Glutamatergic neuron (in vitro differentiated cells): ENCODE data around the gene RSAD1. TPM values are rescaled to one million over a fixed set of nuclear protein-coding genes. Genes with fewer than 3 reads are reported as not detected.

ENCODE experiments used
- DNase-seq: peaks from one replicate; pipeline ENCODE4 v3.0.0; 2022
- H3K27ac Mint-ChIP-seq: one replicate; pipeline ENCODE4 v1.8.0; 2020; ENCODE audit warnings: mild to moderate bottlenecking, mixed read lengths, inconsistent platforms; ENCODE audit not compliant: unreplicated experiment
- H3K27me3 Mint-ChIP-seq: one replicate; pipeline ENCODE4 v1.8.0; 2020; ENCODE audit warnings: mild to moderate bottlenecking, moderate library complexity, mixed read lengths, inconsistent platforms; ENCODE audit not compliant: unreplicated experiment
- H3K36me3 Mint-ChIP-seq: one replicate; pipeline ENCODE4 v1.8.0; 2020; ENCODE audit warnings: mild to moderate bottlenecking, mixed read lengths, inconsistent platforms; ENCODE audit not compliant: unreplicated experiment
- H3K4me1 Mint-ChIP-seq: one replicate; pipeline ENCODE4 v1.8.0; 2020; ENCODE audit warnings: mild to moderate bottlenecking, low read depth, mixed read lengths, inconsistent platforms; ENCODE audit not compliant: unreplicated experiment
- H3K4me3 Mint-ChIP-seq: one replicate; pipeline ENCODE4 v1.8.0; 2020; ENCODE audit warnings: mild to moderate bottlenecking, mixed read lengths, inconsistent platforms; ENCODE audit not compliant: unreplicated experiment
- H3K9me3 Mint-ChIP-seq: one replicate; pipeline ENCODE4 v1.8.0; 2020; ENCODE audit warnings: mild to moderate bottlenecking, moderate library complexity, mixed read lengths, inconsistent platforms; ENCODE audit not compliant: unreplicated experiment
- CTCF ChIP-seq: fragments of 200-600 bp; sonication (generic); IDR thresholded peaks from one replicate; pipeline ENCODE4 v1.5.0; 2021; ENCODE audit not compliant: partially characterized antibody, unreplicated experiment
- total RNA-seq: library from RNA; stranded (reverse); fragmentation: NEBNext Ultra II Directional; extraction: Animal tissue kit (Norgen Biotek cat#: 25700); gene quantifications from one replicate; pipeline ENCODE4 v1.2.1, GENCODE V29; 2021; ENCODE audit not compliant: unreplicated experiment

Gene RSAD1
- total RNA-seq, 1 donor from 2014 or later = 22.0 TPM

- Mint-ChIP-seq H3K4me1 (peaks cover 6% of the 10 kb centered on the region), H3K36me3 (no peaks in the 10 kb centered on the region), H3K27me3 (no peaks in the 10 kb centered on the region), H3K4me3 (no peak overlapping the region), H3K27ac (no peak overlapping the region), H3K9me3 (no peaks in the 10 kb centered on the region)
- DNase-seq = no peak
- TF ChIP-seq CTCF = no peak
Measured at GRCh38 chr17:50524838-50525237, 46.2 kb downstream of the RSAD1 start.

GRCh38 chr17:50527155-50527762, 48.6 kb downstream of the RSAD1 start:
- TF ChIP-seq CTCF = no peak
- Mint-ChIP-seq H3K36me3 (no peaks in the 10 kb centered on the region), H3K27me3 (peaks cover 4% of the 10 kb centered on the region), H3K4me3 (no peak overlapping the region), H3K4me1 (peaks cover 3% of the 10 kb centered on the region), H3K27ac (no peak overlapping the region), H3K9me3 (no peaks in the 10 kb centered on the region)
- DNase-seq = no peak

- Mint-ChIP-seq H3K4me3 (no peak overlapping the region), H3K27me3 (peaks cover 5% of the 10 kb centered on the region), H3K36me3 (no peaks in the 10 kb centered on the region), H3K9me3 (no peaks in the 10 kb centered on the region), H3K4me1 (peaks cover 3% of the 10 kb centered on the region), H3K27ac (no peak overlapping the region)
- DNase-seq = no peak
- TF ChIP-seq CTCF = no peak
Measured at GRCh38 chr17:50527949-50528474, 49.4 kb downstream of the RSAD1 start.

- no peaks in the 10 kb centered on the region for H3K36me3 Mint-ChIP-seq
- TF ChIP-seq CTCF = no peak
- no peak overlapping the region for H3K27ac Mint-ChIP-seq
- no peak for DNase-seq
- no peak overlapping the region for H3K4me3 Mint-ChIP-seq
- peaks cover 5% of the 10 kb centered on the region for H3K4me1 Mint-ChIP-seq
- no peaks in the 10 kb centered on the region for H3K9me3 Mint-ChIP-seq
- peaks cover 14% of the 10 kb centered on the region for H3K27me3 Mint-ChIP-seq
Measured at GRCh38 chr17:50529849-50530248, 51.2 kb downstream of the RSAD1 start.

GRCh38 chr17:50531428-50532025, 52.9 kb downstream of the RSAD1 start:
- H3K9me3 Mint-ChIP-seq = no peaks in the 10 kb centered on the region
- H3K36me3 Mint-ChIP-seq = peaks cover 4% of the 10 kb centered on the region
- H3K27me3 Mint-ChIP-seq = peaks cover 14% of the 10 kb centered on the region
- no peak overlapping the region for H3K27ac Mint-ChIP-seq
- no peak overlapping the region for H3K4me3 Mint-ChIP-seq
- DNase-seq = no peak
- TF ChIP-seq CTCF = no peak
- peaks cover 5% of the 10 kb centered on the region for H3K4me1 Mint-ChIP-seq
